Subcutaneous preadipocyte (primary cell): Measurements from ENCODE around the gene ANKRA2. TPM values are rescaled to one million over a fixed set of nuclear protein-coding genes. Genes with fewer than 3 reads are reported as not detected.

Source experiments
- total RNA-seq: library from RNA; depleted of rRNA; stranded (reverse); fragments of >200 nt; gene quantifications from 2 replicates; pipeline ENCODE4 v1.2.3, GENCODE V29; 2012

The ANKRA2 gene
- 13.2 and 14.5 TPM in 2 replicates for total RNA-seq

GRCh38 chr5:73565139-73565968 lies at the start of gene ANKRA2, which contains the start of gene UTP15:
Gene ANKRA2, minus strand, starts transcription at chr5:73565639. Its CDS starts 2,758 bp downstream, at chr5:73562881.
Gene UTP15, plus strand, starts transcription at chr5:73565743. Its CDS starts 1,602 bp downstream, at chr5:73567345.

Other genes with a start within 250 kb of the ANKRA2 start
- 0.73 and 1.4 TPM in 2 replicates for gene FOXD1, start 116.9 kb downstream of the ANKRA2 start, total RNA-seq
- 235 and 261 TPM in 2 replicates for gene BTF3, start 67.2 kb downstream of the ANKRA2 start, total RNA-seq
- gene UTP15, start 104 bp upstream of the ANKRA2 start, total RNA-seq = 22.8 and 31.9 TPM in 2 replicates
- gene ARHGEF28, start 60.6 kb upstream of the ANKRA2 start, total RNA-seq = 1.1 and 20.7 TPM in 2 replicates